Cardiac muscle cell (in vitro differentiated cells and primary cell): ENCODE data around the gene OGFOD3. TPM values are rescaled to one million over a fixed set of nuclear protein-coding genes. Genes with fewer than 3 reads are reported as not detected.

ENCODE experiments used
- DNase-seq, 2 donors: peaks; one replicate each; pipeline versions ENCODE4 v3.0.0 to v3.0.0-alpha.2; 2010 to 2017; ENCODE audit warnings: low read depth in 1 of 2, low spot score in 1 of 2
- H3K27ac ChIP-seq: fragments of 200-600 bp; sonication (generic); 2 replicates; pipeline ENCODE4 v1.5.1; 2016
- H3K27me3 ChIP-seq: fragments of 200-600 bp; sonication (generic); 2 replicates; pipeline ENCODE4 v1.6.0; 2016; ENCODE audit warnings: control low read depth
- H3K36me3 ChIP-seq: fragments of 200-600 bp; sonication (generic); 2 replicates; pipeline ENCODE4 v1.5.1; 2016; ENCODE audit warnings: control low read depth
- H3K4me1 ChIP-seq: fragments of 200-600 bp; sonication (generic); 2 replicates; pipeline ENCODE4 v1.8.1; 2017; ENCODE audit warnings: low read depth, mild to moderate bottlenecking, mixed run types
- H3K4me3 ChIP-seq: fragments of 200-600 bp; sonication (generic); 2 replicates; pipeline ENCODE4 v1.5.1; 2016; ENCODE audit warnings: mild to moderate bottlenecking
- H3K9me3 ChIP-seq: fragments of 200-600 bp; sonication (generic); 2 replicates; pipeline ENCODE4 v1.5.1; 2017; ENCODE audit warnings: low read depth, mild to moderate bottlenecking, control low read depth
- CTCF ChIP-seq: IDR thresholded peaks from 2 replicates; pipeline ENCODE4 v1.5.1; 2012; ENCODE audit warnings: low read depth, mild to moderate bottlenecking, low read length
- polyA plus RNA-seq: library from polyadenylated mRNA; unstranded; fragments of >200 nt; fragmentation: Nextera tagmentation; extraction: Ambion mirVana; gene quantifications from 2 replicates; pipeline ENCODE4 v1.2.1, GENCODE V29; 2016
- total RNA-seq: library from RNA; depleted of rRNA; stranded (reverse); fragments of >200 nt; gene quantifications from 2 replicates; pipeline ENCODE4 v1.2.3, GENCODE V29; 2016

Gene OGFOD3
- total and polyA plus RNA-seq, 2 experiments from 2014 or later, result 26.1 to 45.2 TPM

- DNase-seq, result no peak
- no peaks in the 10 kb centered on the region for H3K36me3 ChIP-seq
- no peak overlapping the region for H3K27ac ChIP-seq
- no peak for TF ChIP-seq CTCF
- no peaks in the 10 kb centered on the region for H3K27me3 ChIP-seq
- no peaks in the 10 kb centered on the region for H3K4me1 ChIP-seq
- H3K9me3 ChIP-seq, result no peaks in the 10 kb centered on the region
- H3K4me3 ChIP-seq, result no peak overlapping the region
Measured at GRCh38 chr17:82438401-82439193, 20.2 kb upstream of the OGFOD3 start.

GRCh38 chr17:82437325-82437668 lies 18.9 kb upstream of the OGFOD3 start:
- no peak overlapping the region for H3K27ac ChIP-seq
- no peak for TF ChIP-seq CTCF
- H3K4me3 ChIP-seq, result no peak overlapping the region
- DNase-seq, result no peak
- no peaks in the 10 kb centered on the region for H3K27me3 ChIP-seq
- no peaks in the 10 kb centered on the region for H3K36me3 ChIP-seq
- H3K4me1 ChIP-seq, result no peaks in the 10 kb centered on the region
- H3K9me3 ChIP-seq, result no peaks in the 10 kb centered on the region

- Histone ChIP-seq H3K4me1 (no peaks in the 10 kb centered on the region), H3K4me3 (no peak overlapping the region), H3K27me3 (no peaks in the 10 kb centered on the region), H3K36me3 (no peaks in the 10 kb centered on the region), H3K9me3 (no peaks in the 10 kb centered on the region), H3K27ac (no peak overlapping the region)
- DNase-seq, result no peak
- no peak for TF ChIP-seq CTCF
Measured at GRCh38 chr17:82436601-82437324, 18.4 kb upstream of the OGFOD3 start.

GRCh38 chr17:82435601-82436583 lies 17.5 kb upstream of the OGFOD3 start:
- H3K27me3 ChIP-seq, result no peaks in the 10 kb centered on the region
- no peaks in the 10 kb centered on the region for H3K36me3 ChIP-seq
- H3K4me3 ChIP-seq, result no peak overlapping the region
- no peak overlapping the region for H3K27ac ChIP-seq
- TF ChIP-seq CTCF, result no peak
- no peak for DNase-seq
- H3K4me1 ChIP-seq, result no peaks in the 10 kb centered on the region
- H3K9me3 ChIP-seq, result no peaks in the 10 kb centered on the region

GRCh38 chr17:82435103-82435502 lies 16.7 kb upstream of the OGFOD3 start:
- H3K36me3 ChIP-seq, result no peaks in the 10 kb centered on the region
- no peak for TF ChIP-seq CTCF
- H3K27ac ChIP-seq, result no peak overlapping the region
- H3K4me3 ChIP-seq, result no peak overlapping the region
- H3K4me1 ChIP-seq, result no peaks in the 10 kb centered on the region
- no peaks in the 10 kb centered on the region for H3K9me3 ChIP-seq
- DNase-seq, result no peak
- no peaks in the 10 kb centered on the region for H3K27me3 ChIP-seq
